PC-3 (cell line): ENCODE results near the gene GPRC5D.

Source experiments
- CTCF ChIP-seq: fragments of 300-600 bp; sonication (generic); conservative IDR thresholded peaks from 2 replicates; pipeline ENCODE4 v1.5.1; 2017; ENCODE audit warnings: antibody characterized with exemption, low read depth, mild to moderate bottlenecking, low read length
- EZH2 ChIP-seq: fragments of 300-600 bp; sonication (generic); IDR thresholded peaks from one replicate; pipeline ENCODE4 v1.6.1; 2017; ENCODE audit warnings: antibody characterized with exemption, mild to moderate bottlenecking, low read length; ENCODE audit not compliant: unreplicated experiment

- TF ChIP-seq CTCF (peak; percentile 77), EZH2 (no peak)
These were observed 31.6 kb upstream of the GPRC5D start for GRCh38 chr12:12983420-12984035.
